HG03025 (cell line): ENCODE measurements around the gene VWA5A.
"Not testable (repeated sequence)": the region's sequence is repeated elsewhere in the genome, so short reads cannot be mapped to it uniquely, and the experiment has no call there.

Source experiments
- ATAC-seq: cut with Tn5 transposase; IDR thresholded peaks from one replicate; pipeline ENCODE4 v1.9.1; 2021; ENCODE audit warnings: mild to moderate bottlenecking, moderate library complexity; ENCODE audit not compliant: unreplicated experiment, low FRiP score

VWA5A gene

DNA sequence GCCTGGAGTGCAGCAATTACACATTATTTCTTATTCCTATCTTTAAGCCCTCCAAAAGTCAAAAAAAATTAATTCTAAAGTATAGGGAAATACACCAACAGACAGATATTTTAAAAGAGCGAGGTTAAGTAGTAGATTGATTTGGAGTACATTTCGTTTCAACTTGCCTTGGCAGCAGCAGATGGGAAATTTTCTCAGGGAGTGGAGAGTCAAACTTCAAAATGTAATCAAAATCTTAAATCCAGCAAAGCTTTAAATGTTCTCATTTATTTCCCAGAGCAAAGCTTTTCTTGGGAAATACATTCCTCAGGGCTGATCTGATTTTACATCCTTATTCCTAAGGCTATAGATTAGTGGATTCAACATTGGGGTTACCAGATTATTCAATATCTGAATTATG lies 21.9 kb upstream of the VWA5A start:
- no peak for ATAC-seq

DNA sequence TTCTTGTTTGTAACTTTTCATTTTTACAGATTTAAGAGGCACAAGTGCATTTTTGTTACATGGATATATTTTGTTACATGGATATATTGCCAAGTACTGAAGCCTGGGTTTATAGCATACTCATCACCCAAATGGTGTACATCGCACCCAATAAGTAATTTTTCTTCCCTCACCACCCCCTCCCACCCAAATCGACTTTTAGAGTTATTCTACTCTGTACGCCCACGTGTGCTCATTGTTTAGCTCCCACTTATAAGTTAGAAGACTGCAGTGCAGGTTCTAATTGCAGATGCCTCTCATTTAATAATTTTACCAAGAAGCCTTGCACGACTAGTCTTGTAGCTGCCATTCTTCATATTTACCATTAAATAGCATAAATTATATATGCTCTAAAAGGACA lies 20.5 kb upstream of the VWA5A start:
- ATAC-seq: no peak

DNA sequence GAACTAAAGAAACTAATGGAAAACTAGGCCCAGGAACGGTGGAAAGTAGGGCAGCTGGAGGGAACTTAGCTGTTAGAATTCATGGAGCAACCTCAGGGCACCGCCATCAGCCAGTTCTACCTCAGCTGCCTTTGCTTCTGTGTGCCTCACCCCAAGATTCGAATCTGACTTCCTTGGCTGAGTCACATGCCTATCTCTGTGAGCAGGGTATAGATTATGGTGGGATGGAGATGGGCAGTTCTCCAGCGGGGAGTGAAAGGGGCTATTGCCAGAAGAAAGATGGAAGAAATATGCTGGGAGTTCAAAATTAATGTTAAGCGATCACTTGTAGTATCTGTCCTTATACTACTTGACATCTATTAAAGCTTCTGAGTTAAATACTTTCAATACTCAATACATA lies 18.9 kb upstream of the VWA5A start:
- ATAC-seq: no peak

DNA sequence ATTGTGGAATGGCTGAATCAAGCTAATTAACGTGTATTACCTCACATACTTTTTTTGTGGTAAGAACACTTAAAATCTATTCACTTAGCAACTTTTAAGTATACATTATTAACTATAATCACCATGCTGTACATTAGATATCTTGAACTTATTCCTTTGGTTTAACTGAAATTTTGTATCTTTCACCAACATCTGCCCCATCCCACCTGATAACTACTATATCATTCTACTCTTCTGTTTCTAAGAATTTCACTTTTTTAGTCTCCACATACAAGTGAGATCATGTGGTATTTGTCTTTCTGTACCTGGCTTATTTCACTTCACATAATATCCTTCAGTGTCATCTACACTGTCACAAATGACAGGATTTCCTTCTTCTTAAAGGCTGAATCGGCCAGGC lies 17.1 kb upstream of the VWA5A start:
- ATAC-seq: no peak

DNA sequence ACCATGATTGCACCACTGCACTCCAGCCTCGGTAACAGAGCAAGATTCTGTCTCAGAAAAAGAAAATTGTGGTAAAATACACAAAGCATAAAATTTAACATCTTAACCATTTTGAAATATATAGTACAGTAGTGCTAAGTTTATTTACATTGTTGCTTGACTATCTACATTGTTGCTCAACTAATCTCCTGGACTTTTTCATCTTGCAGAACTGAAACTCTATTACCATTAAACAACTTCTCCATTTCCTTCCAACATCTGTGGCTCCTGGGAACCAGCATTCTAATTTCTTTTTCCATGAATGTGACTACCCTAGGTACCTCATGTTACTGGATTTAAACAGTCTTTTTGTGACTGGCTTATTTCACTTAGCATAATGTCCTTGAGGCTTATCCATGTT lies 13.5 kb upstream of the VWA5A start:
- no peak for ATAC-seq

DNA sequence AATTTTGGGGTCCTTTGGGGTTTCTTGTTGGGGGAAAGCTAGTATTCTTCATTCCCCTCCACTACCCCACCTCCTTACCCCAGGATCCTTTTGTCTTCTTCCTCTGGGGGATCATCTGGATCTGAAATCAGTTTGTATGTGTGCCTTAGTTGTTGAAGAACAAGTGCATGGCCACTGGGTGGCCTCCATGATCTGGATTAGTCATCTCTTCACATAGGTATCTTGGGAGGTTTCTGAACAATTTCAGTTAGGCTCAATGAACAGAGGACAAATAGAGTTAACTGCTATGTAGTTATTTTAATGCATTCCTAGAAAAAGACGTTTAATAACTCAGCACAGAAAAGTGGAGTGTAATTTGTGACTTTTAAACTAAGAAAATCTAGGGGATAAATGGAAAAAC lies 7.1 kb upstream of the VWA5A start:
- ATAC-seq: no peak

DNA sequence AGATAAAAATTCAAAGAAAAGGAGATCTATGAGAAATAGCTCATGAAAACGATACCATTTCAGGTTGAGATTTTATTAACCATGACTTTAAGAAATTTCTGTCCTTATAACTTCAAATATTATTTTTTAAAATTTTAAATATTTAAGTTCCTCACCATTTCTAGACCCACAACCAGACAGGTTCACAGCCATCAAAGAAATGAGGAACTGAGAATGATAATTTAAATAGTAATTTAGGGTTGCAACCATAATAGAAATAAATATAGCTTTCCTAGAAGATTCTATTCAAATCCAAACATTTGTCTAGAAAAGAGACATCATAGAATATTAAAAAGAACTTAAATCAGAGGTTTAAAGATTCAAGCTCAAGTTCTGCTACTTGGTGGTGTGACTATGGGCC lies 5.9 kb upstream of the VWA5A start:
- ATAC-seq: no peak

DNA sequence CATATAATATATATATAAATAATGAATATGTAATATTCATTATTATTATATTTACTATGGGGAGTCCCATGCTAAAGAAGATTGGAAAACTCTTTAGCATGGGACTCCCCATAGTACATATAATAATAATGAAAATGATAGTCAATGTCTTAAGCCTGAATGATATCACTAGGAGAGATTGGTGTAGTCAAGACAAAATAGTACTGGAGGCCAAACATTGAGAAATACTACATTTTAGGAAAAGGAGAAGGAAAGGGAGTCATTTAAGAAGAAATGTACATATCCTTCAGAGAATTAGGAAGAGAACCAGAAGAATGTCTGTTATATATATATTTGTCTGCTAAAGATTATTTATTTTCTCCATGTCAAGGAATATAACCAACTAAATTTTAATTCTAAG lies 5.0 kb upstream of the VWA5A start:
- no peak for ATAC-seq

DNA sequence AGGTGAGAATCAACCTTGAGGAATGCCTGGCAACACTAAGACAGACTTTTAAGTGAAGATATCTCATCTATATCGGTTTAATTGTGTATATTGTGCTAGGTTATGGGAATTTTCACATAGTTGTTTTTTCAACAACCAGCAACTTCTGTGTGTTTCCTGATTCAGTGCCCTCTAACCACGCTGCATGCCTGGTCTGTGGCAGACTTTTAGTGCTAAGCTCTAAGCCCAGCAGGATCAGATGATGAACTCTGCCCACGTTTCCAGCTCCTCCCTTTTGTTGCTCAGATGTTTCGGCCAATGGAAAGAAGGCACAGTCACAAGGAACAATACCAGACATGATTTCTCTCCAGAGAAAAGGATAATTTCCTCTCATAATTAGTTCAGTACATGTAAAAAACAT lies 1.4 kb upstream of the VWA5A start:
- ATAC-seq: no peak

DNA sequence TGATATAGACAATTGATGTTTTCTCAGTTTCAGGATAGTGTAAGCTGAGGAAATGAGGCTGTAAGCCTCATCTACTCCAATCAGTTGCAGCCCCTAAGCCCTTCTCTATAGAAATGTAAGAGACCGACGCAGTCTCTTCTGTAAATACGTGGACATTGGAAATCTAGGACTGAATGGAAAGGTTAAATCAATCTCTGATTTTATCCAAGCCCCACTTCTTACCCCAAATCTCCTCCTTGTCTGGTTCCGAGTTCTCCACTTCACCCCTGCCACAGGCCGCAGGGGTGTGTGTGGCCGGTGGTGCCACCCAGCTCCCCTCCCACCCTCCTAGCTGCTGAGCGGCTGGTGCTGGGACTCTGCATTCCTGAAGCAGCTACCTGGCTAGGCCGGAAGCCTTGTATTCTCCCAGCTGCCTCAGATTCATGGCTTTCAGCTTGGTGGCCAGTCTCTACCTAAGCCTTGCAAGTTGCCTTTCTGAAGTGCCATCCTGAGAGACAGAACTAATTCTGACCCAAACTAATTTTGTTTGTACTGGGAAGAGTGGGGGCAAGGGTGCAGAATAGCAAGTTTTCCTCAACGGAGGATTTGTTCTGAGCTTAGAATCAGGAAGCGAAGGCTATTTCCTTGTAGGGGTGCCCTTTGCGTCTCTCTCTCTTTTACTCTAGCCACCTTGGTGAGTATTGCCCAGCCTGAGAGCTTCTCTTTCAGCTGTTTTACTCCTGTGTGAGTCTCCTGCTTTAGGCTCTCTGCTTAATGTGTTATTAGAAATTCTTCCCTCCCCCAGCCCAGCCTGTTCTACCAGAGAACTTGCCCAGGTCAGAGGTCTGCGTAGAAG lies 749 bp downstream of the VWA5A start:
- ATAC-seq: peak; percentile 18

DNA sequence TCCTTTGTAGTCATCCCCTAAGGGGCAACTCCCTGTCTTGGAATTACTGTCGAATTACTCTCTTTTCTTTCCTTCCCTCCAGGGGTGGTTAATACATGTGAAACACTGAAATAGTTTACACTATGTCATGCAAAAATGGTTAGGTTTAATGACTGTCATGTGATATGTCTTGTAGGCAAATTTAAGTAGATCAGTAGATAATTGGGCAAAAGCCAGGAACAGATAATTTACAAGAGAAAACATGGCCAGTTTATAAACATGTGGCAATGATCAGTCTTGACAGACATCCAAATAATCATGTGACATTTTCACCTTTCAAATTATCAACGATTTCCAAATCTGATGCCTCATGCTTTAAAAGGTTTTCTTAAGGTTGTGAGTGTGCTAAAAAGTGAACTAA lies 3.9 kb downstream of the VWA5A start:
- ATAC-seq: no peak

DNA sequence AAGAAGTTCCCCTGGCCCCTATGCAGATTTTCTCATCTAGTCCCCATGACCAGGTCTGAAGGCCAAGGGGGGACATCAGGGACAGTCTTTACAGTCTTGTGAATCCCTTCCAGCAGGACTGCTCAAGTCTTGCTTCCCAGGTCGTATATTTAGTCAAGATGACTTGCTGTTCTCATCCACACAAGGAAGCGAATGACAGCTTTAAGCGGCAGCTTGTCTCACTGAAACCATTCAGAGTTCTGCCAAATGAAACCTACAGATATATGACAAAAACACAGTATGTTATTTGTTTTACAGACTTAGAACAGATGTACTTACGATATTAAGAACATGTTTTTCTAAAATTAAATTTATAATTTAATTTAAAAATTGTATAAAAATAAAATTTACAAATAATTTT lies 5.6 kb downstream of the VWA5A start:
- ATAC-seq: no peak

DNA sequence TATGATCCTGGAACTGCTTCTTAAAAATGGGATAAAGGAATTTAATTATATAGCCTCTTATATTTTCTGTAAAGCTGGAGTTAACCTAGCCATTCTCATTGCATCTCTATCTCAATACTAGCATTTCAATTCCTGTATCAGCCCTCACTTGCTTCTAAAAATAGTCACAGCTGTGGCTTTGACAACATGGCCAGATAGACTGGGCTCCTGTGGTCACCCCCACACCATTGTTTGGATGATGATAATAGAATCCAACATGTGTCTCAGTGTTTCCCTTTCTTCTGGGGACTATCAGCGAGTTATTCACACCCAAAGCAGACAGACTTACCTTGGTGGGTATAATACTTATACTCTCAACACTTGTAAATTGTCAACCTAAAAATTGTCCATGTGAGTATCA lies 6.9 kb downstream of the VWA5A start:
- no peak for ATAC-seq

DNA sequence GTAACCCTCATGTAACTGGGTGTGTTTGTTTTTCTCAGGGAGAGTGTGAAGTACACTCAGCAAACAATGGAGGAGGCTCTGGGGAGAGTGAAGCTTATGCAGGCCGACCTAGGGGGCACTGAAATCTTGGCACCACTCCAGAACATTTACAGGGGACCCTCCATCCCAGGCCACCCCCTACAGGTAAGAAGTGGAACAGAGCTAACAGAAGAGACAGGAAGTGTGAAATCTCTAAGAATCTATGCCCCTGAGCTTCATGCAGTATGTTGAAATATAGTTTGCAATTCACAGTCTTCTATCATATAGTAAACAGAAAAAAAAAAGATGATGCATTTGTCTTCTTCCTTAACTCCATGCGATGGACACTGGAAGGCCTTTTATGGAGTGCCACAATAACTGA lies 8.4 kb downstream of the VWA5A start:
- no peak for ATAC-seq

DNA sequence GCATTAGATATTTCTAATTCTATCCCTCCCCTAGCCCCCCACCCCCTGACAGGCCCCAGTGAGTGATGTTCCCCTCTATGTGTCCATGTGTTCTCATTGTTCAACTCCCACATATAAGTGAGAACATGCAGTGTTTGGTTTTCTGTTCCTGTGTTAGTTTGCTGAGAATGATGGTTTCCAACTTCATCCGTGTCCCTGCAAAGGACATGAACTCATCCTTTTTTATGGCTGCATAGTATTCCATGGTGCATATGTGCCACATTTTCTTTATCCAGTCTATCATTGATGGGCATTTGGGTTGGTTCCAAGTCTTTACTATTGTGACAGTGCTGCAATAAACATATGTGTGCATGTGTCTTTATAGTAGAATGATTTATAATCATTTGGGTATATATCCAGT lies 11.9 kb downstream of the VWA5A start:
- ATAC-seq: not testable (repeated sequence)

DNA sequence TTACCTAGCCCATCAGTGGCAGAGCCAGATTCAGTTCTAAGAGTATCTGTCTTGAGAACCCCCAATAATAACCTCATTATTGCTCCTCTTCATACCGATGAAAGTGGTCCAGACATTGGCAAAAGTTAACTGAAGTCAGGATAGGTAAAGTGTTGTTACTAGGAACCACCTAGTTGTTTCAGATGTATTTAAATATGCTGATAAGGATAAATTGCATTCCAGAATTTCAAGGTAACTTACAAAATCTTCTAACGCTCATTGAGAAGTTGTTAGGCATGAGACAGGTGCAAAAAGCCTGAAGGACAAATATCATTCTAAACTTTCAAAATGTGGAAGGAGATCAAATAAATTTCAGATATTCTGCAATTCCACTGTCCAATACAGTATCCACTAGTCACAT lies 27.8 kb downstream of the VWA5A start:
- ATAC-seq: no peak

DNA sequence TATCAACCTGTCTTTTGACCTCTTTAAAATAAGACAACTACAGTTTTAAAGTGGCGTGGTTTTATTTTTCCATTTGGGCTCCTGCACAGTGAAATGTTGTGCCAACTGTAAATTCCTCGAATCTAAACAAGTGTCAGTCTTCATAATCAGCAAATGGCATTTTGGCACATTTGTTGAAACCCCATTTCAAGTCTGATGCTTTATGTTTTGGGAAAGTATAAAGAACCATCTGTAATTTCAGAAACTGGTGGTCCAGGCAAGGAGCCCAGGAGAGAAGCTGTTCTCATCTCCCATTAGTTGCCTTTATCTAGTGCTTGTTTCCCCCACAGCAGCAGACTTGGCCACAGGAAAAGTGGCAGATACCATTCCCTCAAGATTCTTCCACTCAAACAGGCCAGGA lies 32.7 kb downstream of the VWA5A start:
- no peak for ATAC-seq

DNA sequence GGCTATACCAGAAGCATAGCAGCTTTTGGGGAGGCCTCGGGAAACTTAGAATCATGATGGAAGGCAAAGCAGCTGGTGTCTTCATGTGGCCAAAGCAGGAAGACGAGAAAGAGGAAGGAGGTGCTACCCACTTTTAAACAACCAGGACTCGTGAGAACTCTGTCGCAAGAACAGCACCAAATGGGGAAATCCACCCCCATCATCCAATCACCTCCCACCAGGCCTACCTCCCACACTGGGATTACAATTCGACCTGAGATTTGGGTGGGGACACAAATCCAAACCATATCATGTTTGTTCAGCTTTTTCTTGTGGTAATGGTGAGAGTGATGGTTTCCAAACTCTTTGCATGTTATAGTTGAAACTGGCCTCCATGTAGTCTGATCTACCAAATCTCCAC lies 35.4 kb downstream of the VWA5A start:
- ATAC-seq: no peak

DNA sequence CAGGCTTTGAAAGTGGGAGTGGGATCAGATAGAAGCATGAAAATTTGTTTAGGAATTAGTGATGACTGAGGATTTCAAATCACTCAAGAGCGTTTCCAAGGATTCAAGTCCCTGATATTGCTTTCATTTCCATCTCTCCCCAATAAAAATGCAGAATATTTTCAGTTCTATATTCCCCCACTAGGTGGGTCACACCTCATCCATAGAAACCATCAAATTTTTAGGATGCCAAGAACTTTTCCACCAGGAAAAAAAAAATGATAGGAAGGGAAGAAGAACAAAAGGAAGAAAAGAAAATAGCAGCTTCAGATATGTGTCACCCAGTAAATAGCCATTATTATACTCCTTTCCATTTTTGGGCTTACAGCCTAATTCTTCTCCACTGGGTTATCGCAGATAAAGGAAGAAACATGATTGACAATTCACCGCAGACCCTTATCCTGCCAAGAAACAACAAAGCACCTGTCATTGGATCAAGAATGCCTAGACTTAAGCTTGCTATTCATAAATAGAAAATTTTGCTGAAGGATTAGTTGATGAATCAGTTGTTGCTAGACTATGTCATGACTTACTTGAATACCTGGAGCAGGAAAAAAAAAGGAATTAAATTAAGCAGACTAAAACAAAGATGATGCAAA lies 37.6 kb downstream of the VWA5A start:
- ATAC-seq: no peak

DNA sequence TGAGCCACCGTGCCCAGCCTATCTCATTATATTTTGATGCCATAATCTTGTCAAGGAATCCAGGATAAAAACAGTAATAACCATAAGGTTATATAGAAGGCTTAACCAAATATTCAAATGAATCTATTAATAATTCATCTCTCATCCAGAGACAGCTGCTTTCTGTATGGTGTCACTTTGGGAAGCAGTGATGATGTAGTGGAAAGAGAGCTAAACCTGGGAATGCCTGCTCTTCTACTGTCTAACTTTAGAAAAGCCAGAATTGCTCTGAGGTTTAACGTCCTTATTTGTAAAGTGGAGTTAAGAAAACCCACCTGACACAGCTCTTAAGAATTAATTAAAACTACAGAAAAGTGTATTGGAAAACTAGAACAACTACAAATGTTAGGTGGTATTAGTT lies 38.6 kb downstream of the VWA5A start:
- no peak for ATAC-seq

DNA sequence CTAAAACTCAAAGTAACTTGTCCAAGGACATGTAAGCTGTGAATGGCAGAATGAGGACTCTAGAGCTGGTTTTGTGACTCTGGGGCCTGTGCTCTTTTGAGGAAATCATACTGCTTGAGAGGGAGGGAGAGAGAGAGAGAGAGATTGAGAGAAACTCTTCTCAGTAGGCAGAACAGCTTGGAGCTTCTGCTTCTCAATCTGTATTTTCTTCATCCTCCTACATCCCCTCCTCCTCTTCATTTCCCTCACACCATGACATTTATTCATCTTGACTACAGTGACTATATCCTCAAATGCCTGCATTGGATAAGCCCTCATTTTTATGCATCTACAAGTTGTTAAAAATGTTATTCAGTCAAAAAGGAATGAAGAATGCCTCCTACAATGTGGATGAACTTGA lies 44.2 kb downstream of the VWA5A start:
- ATAC-seq: no peak

DNA sequence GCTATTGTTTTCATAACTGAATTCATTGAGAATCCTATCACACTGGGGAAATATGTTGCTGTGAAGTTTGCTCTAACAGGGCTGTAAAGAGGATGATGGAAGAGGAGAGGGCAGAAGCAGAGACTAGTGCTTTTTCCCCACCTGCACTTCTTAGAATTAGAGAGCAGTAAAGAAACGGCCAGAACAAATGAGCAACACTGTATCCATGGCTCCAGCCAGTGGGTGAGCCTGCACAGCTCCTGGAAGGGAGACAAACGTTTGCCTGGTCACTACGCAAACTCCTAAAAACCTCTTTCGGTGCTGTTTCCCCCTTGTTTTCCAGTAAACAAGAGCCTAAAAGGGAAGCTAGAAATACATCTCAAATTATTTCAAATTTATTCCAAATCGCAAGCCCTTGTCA lies 45.7 kb downstream of the VWA5A start:
- no peak for ATAC-seq
